Loucy (cell line): Measurements from ENCODE around the gene MOCOS.

ENCODE experiments used
- H2AFZ ChIP-seq: fragments of 200-600 bp; sonication (generic); 2 replicates; pipeline ENCODE4 v1.6.0; 2016; ENCODE audit warnings: antibody characterized with exemption, mild to moderate bottlenecking, low read length, moderate library complexity
- H3F3A ChIP-seq: fragments of 200-600 bp; 2 replicates; pipeline ENCODE4 v1.6.0; 2016; ENCODE audit warnings: antibody characterized with exemption, low read depth, mild to moderate bottlenecking
- H3K27me3 ChIP-seq: fragments of 200-600 bp; sonication (generic); 2 replicates; pipeline ENCODE4 v1.6.1; 2014; ENCODE audit warnings: low read length, mild to moderate bottlenecking; ENCODE audit not compliant: insufficient read depth, poor library complexity, severe bottlenecking
- H3K36me3 ChIP-seq: fragments of 200-600 bp; sonication (generic); 2 replicates; pipeline ENCODE4 v1.6.1; 2016; ENCODE audit warnings: low read length; ENCODE audit not compliant: insufficient read depth
- H3K4me1 ChIP-seq: fragments of 200-600 bp; sonication (generic); 2 replicates; pipeline ENCODE4 v1.5.1; 2014; ENCODE audit warnings: low read length, mild to moderate bottlenecking; ENCODE audit not compliant: insufficient read depth, poor library complexity, severe bottlenecking
- H3K4me2 ChIP-seq: fragments of 200-600 bp; sonication (generic); 2 replicates; pipeline ENCODE4 v1.6.0; 2014; ENCODE audit warnings: antibody characterized with exemption, low read length, low read depth, mild to moderate bottlenecking; ENCODE audit not compliant: poor library complexity, severe bottlenecking
- H3K4me3 ChIP-seq: fragments of 200-600 bp; sonication (generic); 2 replicates; pipeline ENCODE4 v1.5.1; 2014; ENCODE audit warnings: low read length, mild to moderate bottlenecking, mixed read lengths; ENCODE audit not compliant: poor library complexity, severe bottlenecking
- H3K79me2 ChIP-seq: fragments of 200-600 bp; sonication (generic); 2 replicates; pipeline ENCODE4 v1.6.1; 2014; ENCODE audit warnings: low read length; ENCODE audit not compliant: insufficient read depth
- H3K9ac ChIP-seq: fragments of 200-600 bp; sonication (generic); 2 replicates; pipeline ENCODE4 v1.6.0; 2014; ENCODE audit warnings: mild to moderate bottlenecking, low read depth, low read length, moderate library complexity; ENCODE audit not compliant: poor library complexity, severe bottlenecking
- H3K9me2 ChIP-seq: fragments of 200-600 bp; sonication (generic); replicated peaks from 2 replicates; pipeline ENCODE4 v1.6.1; 2016; ENCODE audit warnings: low read depth, low read length, mixed read lengths
- H3K9me3 ChIP-seq: fragments of 200-600 bp; sonication (generic); 2 replicates; pipeline ENCODE4 v1.6.1; 2014; ENCODE audit warnings: mild to moderate bottlenecking, antibody characterized with exemption, low read length, low read depth; ENCODE audit not compliant: insufficient read depth
- H4K20me1 ChIP-seq: fragments of 200-600 bp; sonication (generic); 2 replicates; pipeline ENCODE4 v1.6.0; 2014; ENCODE audit warnings: antibody characterized with exemption, low read length, mild to moderate bottlenecking; ENCODE audit not compliant: insufficient read depth, poor library complexity, severe bottlenecking
- EZH2phosphoT487 ChIP-seq: fragments of 200-600 bp; IDR thresholded peaks from 2 replicates; pipeline ENCODE4 v1.6.1; 2018; ENCODE audit warnings: antibody characterized with exemption, mild to moderate bottlenecking, moderate library complexity, borderline replicate concordance
- TF ChIP-seq, protein P1 (sequence below): fragments of 200-600 bp; sonication (generic); conservative IDR thresholded peaks from 2 replicates; pipeline ENCODE4 v1.5.1; 2014; ENCODE audit warnings: mild to moderate bottlenecking, antibody characterized with exemption, low read length

Gene MOCOS

DNA sequence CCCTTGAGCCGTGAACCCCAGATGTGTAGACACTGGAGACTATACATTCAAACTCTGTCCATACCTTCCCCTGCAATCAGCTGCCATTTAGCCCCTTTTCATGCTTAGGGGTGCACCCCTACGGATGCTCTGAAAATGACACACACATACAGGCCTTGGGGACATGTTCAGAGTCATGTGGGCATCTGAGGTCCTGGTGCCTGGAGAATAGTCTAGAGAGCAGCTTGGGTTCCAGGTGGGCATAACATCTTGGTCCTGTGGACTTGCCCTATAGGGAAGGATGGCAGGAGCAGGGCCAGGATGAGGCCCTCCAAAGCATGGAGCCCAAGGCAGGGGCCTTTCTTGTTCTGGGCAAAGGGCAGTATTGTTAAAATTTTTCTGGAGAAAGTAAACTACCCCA lies 100.4 kb downstream of the MOCOS start:
- Histone ChIP-seq H3F3A (no peaks in the 10 kb centered on the region), H3K27me3 (peaks cover 4% of the 10 kb centered on the region), H2AFZ (no peak overlapping the region), H3K9ac (no peak overlapping the region), H3K79me2 (no peaks in the 10 kb centered on the region), H3K9me2 (no peaks in the 10 kb centered on the region), H3K9me3 (no peaks in the 10 kb centered on the region), H3K4me2 (no peak overlapping the region), H4K20me1 (no peaks in the 10 kb centered on the region), H3K4me1 (no peaks in the 10 kb centered on the region), H3K36me3 (no peaks in the 10 kb centered on the region), H3K4me3 (no peak overlapping the region)
- TF ChIP-seq EZH2phosphoT487 = no peak

DNA sequence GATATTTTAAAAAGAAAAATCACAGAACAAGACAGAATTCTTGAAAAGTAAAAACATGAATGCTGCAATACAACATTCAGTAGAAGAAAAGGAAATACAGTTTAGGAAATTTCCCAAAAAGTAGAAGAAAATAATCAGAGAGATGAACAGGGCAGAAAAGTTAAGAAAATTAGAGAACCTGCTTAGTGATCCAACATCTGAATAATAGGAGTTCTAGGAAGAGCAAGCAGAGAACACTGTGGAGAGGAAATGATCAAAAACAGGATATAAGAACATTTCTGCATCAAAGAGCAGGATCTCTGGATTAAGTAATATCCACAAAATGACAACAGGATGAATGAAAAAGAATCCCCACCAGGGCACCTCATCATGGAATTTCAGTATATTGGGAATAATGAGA lies 101.4 kb downstream of the MOCOS start:
- Histone ChIP-seq H3K4me3 (no peak overlapping the region), H3F3A (no peaks in the 10 kb centered on the region), H3K9me2 (no peaks in the 10 kb centered on the region), H3K36me3 (no peaks in the 10 kb centered on the region), H3K27me3 (peaks cover 4% of the 10 kb centered on the region), H3K79me2 (no peaks in the 10 kb centered on the region), H2AFZ (no peak overlapping the region), H3K4me1 (no peaks in the 10 kb centered on the region), H4K20me1 (no peaks in the 10 kb centered on the region), H3K4me2 (no peak overlapping the region), H3K9me3 (no peaks in the 10 kb centered on the region), H3K9ac (no peak overlapping the region)
- TF ChIP-seq, protein P1, sequence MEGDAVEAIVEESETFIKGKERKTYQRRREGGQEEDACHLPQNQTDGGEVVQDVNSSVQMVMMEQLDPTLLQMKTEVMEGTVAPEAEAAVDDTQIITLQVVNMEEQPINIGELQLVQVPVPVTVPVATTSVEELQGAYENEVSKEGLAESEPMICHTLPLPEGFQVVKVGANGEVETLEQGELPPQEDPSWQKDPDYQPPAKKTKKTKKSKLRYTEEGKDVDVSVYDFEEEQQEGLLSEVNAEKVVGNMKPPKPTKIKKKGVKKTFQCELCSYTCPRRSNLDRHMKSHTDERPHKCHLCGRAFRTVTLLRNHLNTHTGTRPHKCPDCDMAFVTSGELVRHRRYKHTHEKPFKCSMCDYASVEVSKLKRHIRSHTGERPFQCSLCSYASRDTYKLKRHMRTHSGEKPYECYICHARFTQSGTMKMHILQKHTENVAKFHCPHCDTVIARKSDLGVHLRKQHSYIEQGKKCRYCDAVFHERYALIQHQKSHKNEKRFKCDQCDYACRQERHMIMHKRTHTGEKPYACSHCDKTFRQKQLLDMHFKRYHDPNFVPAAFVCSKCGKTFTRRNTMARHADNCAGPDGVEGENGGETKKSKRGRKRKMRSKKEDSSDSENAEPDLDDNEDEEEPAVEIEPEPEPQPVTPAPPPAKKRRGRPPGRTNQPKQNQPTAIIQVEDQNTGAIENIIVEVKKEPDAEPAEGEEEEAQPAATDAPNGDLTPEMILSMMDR = no peak
- TF ChIP-seq EZH2phosphoT487 = no peak

DNA sequence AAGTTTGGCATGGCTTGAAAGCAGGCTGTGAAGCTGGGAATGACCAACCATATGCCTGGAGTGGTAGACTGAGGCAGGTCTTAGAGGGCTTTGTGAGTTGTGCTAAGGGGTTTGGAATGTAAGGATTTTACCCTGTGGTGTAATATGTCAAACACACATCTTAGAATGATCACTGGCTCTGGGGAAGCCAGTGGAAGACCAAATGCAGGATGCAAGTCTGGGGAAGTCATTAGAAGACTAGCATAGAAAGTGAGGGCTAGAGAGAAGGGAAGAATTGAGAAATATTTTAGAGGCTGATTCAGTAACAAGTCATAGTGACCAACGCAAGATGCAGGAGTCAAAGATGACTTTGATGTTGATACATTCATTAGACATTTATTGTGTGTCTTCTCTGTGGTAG lies 106.7 kb downstream of the MOCOS start:
- Histone ChIP-seq H3F3A (no peaks in the 10 kb centered on the region), H3K4me1 (no peaks in the 10 kb centered on the region), H3K9me2 (no peaks in the 10 kb centered on the region), H4K20me1 (no peaks in the 10 kb centered on the region), H3K36me3 (no peaks in the 10 kb centered on the region), H3K79me2 (no peaks in the 10 kb centered on the region), H3K9me3 (no peaks in the 10 kb centered on the region), H3K4me2 (no peak overlapping the region), H2AFZ (no peak overlapping the region), H3K4me3 (no peak overlapping the region), H3K27me3 (peaks cover 1% of the 10 kb centered on the region), H3K9ac (no peak overlapping the region)
- TF ChIP-seq, protein P1 = no peak
- TF ChIP-seq EZH2phosphoT487 = no peak

DNA sequence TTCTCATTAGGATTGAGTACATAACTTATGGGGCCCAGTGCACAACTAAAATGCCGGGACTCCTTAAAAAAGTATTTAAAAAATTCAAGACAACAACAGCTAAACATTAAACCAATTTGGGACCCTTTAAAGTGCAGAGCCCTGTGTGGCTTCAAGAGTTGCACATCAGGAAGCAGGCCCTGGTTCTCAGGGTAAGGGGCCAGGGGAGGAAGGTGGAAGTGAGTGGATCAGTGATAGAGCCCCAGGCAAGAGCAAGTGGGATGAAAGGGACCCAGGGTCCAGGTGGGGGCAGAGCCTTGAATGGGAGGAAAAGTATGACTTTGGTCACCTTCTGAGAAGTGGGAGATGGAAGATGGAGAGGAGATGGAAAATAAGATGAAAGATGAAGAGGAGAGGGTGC lies 107.9 kb downstream of the MOCOS start:
- Histone ChIP-seq H3K9me3 (no peaks in the 10 kb centered on the region), H3F3A (no peaks in the 10 kb centered on the region), H3K4me1 (no peaks in the 10 kb centered on the region), H4K20me1 (no peaks in the 10 kb centered on the region), H3K36me3 (no peaks in the 10 kb centered on the region), H3K79me2 (no peaks in the 10 kb centered on the region), H2AFZ (no peak overlapping the region), H3K4me3 (no peak overlapping the region), H3K4me2 (no peak overlapping the region), H3K9me2 (no peaks in the 10 kb centered on the region), H3K9ac (no peak overlapping the region), H3K27me3 (no peaks in the 10 kb centered on the region)
- no peak for TF ChIP-seq EZH2phosphoT487
- TF ChIP-seq, protein P1 = no peak
